Cardiac muscle cell (in vitro differentiated cells and primary cell): Measurements from ENCODE around the gene GASK1A. TPM values are rescaled to one million over a fixed set of nuclear protein-coding genes. Genes with fewer than 3 reads are reported as not detected.
"Not testable (repeated sequence)": the region's sequence is repeated elsewhere in the genome, so short reads cannot be mapped to it uniquely, and the experiment has no call there.

Source experiments
- DNase-seq, 2 donors: peaks; one replicate each; pipeline versions ENCODE4 v3.0.0 to v3.0.0-alpha.2; 2010 to 2017; ENCODE audit warnings: low read depth in 1 of 2, low spot score in 1 of 2
- H3K27ac ChIP-seq: fragments of 200-600 bp; sonication (generic); 2 replicates; pipeline ENCODE4 v1.5.1; 2016
- H3K27me3 ChIP-seq: fragments of 200-600 bp; sonication (generic); 2 replicates; pipeline ENCODE4 v1.6.0; 2016; ENCODE audit warnings: control low read depth
- H3K36me3 ChIP-seq: fragments of 200-600 bp; sonication (generic); 2 replicates; pipeline ENCODE4 v1.5.1; 2016; ENCODE audit warnings: control low read depth
- H3K4me1 ChIP-seq: fragments of 200-600 bp; sonication (generic); 2 replicates; pipeline ENCODE4 v1.8.1; 2017; ENCODE audit warnings: low read depth, mild to moderate bottlenecking, mixed run types
- H3K4me3 ChIP-seq: fragments of 200-600 bp; sonication (generic); 2 replicates; pipeline ENCODE4 v1.5.1; 2016; ENCODE audit warnings: mild to moderate bottlenecking
- H3K9me3 ChIP-seq: fragments of 200-600 bp; sonication (generic); 2 replicates; pipeline ENCODE4 v1.5.1; 2017; ENCODE audit warnings: low read depth, mild to moderate bottlenecking, control low read depth
- CTCF ChIP-seq: IDR thresholded peaks from 2 replicates; pipeline ENCODE4 v1.5.1; 2012; ENCODE audit warnings: low read depth, mild to moderate bottlenecking, low read length
- polyA plus RNA-seq: library from polyadenylated mRNA; unstranded; fragments of >200 nt; fragmentation: Nextera tagmentation; extraction: Ambion mirVana; gene quantifications from 2 replicates; pipeline ENCODE4 v1.2.1, GENCODE V29; 2016
- total RNA-seq: library from RNA; depleted of rRNA; stranded (reverse); fragments of >200 nt; gene quantifications from 2 replicates; pipeline ENCODE4 v1.2.3, GENCODE V29; 2016

GASK1A gene
- total and polyA plus RNA-seq, 2 experiments from 2014 or later: 0.66 to 0.80 TPM

GRCh38 chr3:43043793-43044192 is 64.7 kb downstream of the GASK1A start:
- H3K4me1 ChIP-seq: no peaks in the 10 kb centered on the region
- H3K27ac ChIP-seq: no peak overlapping the region
- H3K36me3 ChIP-seq: no peaks in the 10 kb centered on the region
- H3K4me3 ChIP-seq: no peak overlapping the region
- no peaks in the 10 kb centered on the region for H3K27me3 ChIP-seq
- H3K9me3 ChIP-seq: no peaks in the 10 kb centered on the region
- no peak for DNase-seq
- TF ChIP-seq CTCF: no peak

GRCh38 chr3:43045079-43045478 is 66.0 kb downstream of the GASK1A start:
- not testable (repeated sequence) for H3K27ac ChIP-seq, DNase-seq, H3K9me3 ChIP-seq, H3K4me1 ChIP-seq, H3K36me3 ChIP-seq, H3K27me3 ChIP-seq, H3K4me3 ChIP-seq

GRCh38 chr3:43046583-43046982 is 67.5 kb downstream of the GASK1A start:
- TF ChIP-seq CTCF: no peak
- Histone ChIP-seq H3K4me3 (no peak overlapping the region), H3K36me3 (no peaks in the 10 kb centered on the region), H3K27me3 (no peaks in the 10 kb centered on the region), H3K4me1 (no peaks in the 10 kb centered on the region), H3K9me3 (no peaks in the 10 kb centered on the region), H3K27ac (no peak overlapping the region)
- no peak for DNase-seq

GRCh38 chr3:43048470-43048869 is 69.4 kb downstream of the GASK1A start:
- no peaks in the 10 kb centered on the region for H3K9me3 ChIP-seq
- no peaks in the 10 kb centered on the region for H3K4me1 ChIP-seq
- H3K27ac ChIP-seq: no peak overlapping the region
- no peak overlapping the region for H3K4me3 ChIP-seq
- no peak for TF ChIP-seq CTCF
- no peak for DNase-seq
- no peaks in the 10 kb centered on the region for H3K36me3 ChIP-seq
- H3K27me3 ChIP-seq: no peaks in the 10 kb centered on the region

- Histone ChIP-seq H3K4me1 (no peaks in the 10 kb centered on the region), H3K4me3 (no peak overlapping the region), H3K27me3 (no peaks in the 10 kb centered on the region), H3K9me3 (no peaks in the 10 kb centered on the region), H3K36me3 (no peaks in the 10 kb centered on the region), H3K27ac (no peak overlapping the region)
- DNase-seq: no peak
- no peak for TF ChIP-seq CTCF
Measured at GRCh38 chr3:43053291-43053690, 74.2 kb downstream of the GASK1A start.

GRCh38 chr3:43054754-43055153 is 75.6 kb downstream of the GASK1A start:
- H3K27ac ChIP-seq: no peak overlapping the region
- H3K4me3 ChIP-seq: no peak overlapping the region
- H3K4me1 ChIP-seq: no peaks in the 10 kb centered on the region
- H3K27me3 ChIP-seq: no peaks in the 10 kb centered on the region
- DNase-seq: no peak
- no peak for TF ChIP-seq CTCF
- H3K36me3 ChIP-seq: no peaks in the 10 kb centered on the region
- H3K9me3 ChIP-seq: no peaks in the 10 kb centered on the region
